Fibroblast of mammary gland (primary cell): ENCODE data around the gene GRIA4.

ENCODE experiments used
- DNase-seq: peaks from one replicate; pipeline ENCODE4 v3.0.0-alpha.2; 2010; ENCODE audit warnings: low read depth
- H3K4me3 ChIP-seq: 2 replicates; pipeline ENCODE4 v1.5.1; 2011; ENCODE audit warnings: low read depth, mild to moderate bottlenecking, low read length, moderate library complexity; ENCODE audit not compliant: control insufficient read depth
- CTCF ChIP-seq: conservative IDR thresholded peaks from 2 replicates; pipeline ENCODE4 v1.5.1; 2011; ENCODE audit warnings: low read depth, low read length, inconsistent platforms; ENCODE audit not compliant: control insufficient read depth, insufficient read depth

The GRIA4 gene

GRCh38 chr11:105673089-105673488, 63.2 kb downstream of the GRIA4 start:
- DNase-seq: peak; percentile 40
- TF ChIP-seq CTCF: no peak
- no peak overlapping the region for H3K4me3 ChIP-seq

GRCh38 chr11:105689631-105690030, 79.8 kb downstream of the GRIA4 start:
- TF ChIP-seq CTCF: no peak
- no peak for DNase-seq
- H3K4me3 ChIP-seq: no peak overlapping the region

GRCh38 chr11:105690467-105690866, 80.6 kb downstream of the GRIA4 start:
- H3K4me3 ChIP-seq: no peak overlapping the region
- no peak for TF ChIP-seq CTCF
- DNase-seq: no peak

- DNase-seq: no peak
- no peak for TF ChIP-seq CTCF
- no peak overlapping the region for H3K4me3 ChIP-seq
Observed at GRCh38 chr11:105693075-105693759, 83.3 kb downstream of the GRIA4 start.

GRCh38 chr11:105696000-105696399, 86.1 kb downstream of the GRIA4 start:
- H3K4me3 ChIP-seq: no peak overlapping the region
- DNase-seq: no peak
- no peak for TF ChIP-seq CTCF

GRCh38 chr11:105697291-105697690, 87.4 kb downstream of the GRIA4 start:
- no peak for TF ChIP-seq CTCF
- no peak for DNase-seq

GRCh38 chr11:105699203-105699602, 89.3 kb downstream of the GRIA4 start:
- no peak overlapping the region for H3K4me3 ChIP-seq
- no peak for TF ChIP-seq CTCF
- DNase-seq: no peak

More at GRCh38 chr11:105697291-105697690, 87.4 kb downstream of the GRIA4 start:
- H3K4me3 ChIP-seq: no peak overlapping the region
